GM19240 (cell line): ENCODE measurements around the gene HEXB.
"Not testable (repeated sequence)": the region's sequence is repeated elsewhere in the genome, so short reads cannot be mapped to it uniquely, and the experiment has no call there.

Experiments used
- DNase-seq: peaks from one replicate; pipeline ENCODE4 v3.0.0; 2011; ENCODE audit warnings: low spot score; ENCODE audit not compliant: insufficient read length

Gene HEXB

DNA sequence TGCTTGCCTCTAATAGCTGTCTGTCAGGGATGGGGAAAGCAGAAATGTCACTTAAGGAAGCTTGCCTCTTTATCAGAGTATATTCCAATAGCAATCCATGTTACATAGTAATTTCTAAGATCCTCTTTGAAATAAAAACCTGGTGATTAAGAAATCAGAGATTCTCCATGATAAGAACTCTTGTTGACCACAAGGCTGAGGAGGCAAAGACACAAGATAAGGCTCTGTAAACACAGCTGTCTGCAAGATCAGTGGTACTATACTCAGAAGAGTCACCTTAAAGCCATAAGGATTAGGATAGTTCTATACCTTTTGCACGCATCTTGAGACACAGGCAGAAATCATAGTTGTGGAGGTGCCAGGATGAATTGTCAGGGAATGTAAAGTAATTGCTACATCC, 40.3 kb downstream of the HEXB start:
- no peak for DNase-seq

DNA sequence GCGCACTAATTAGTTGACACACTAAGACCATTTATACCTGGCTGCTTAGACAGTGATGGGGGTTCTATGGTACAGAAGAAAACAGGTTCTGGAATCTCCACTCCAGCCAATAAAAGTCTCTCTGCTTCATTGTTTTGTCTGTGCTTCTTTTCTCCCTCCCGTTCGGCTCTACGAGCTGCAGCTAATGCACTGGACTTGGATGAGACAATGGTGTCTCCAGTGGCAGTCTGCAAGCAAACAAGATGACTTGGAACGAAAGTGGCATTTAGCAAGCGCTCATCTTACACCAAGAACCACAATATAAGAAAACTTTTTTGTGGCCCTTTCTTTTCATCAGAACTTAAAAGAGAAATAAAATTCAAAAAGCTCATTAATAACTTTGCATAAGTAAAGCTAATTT, 51.7 kb downstream of the HEXB start:
- no peak for DNase-seq

DNA sequence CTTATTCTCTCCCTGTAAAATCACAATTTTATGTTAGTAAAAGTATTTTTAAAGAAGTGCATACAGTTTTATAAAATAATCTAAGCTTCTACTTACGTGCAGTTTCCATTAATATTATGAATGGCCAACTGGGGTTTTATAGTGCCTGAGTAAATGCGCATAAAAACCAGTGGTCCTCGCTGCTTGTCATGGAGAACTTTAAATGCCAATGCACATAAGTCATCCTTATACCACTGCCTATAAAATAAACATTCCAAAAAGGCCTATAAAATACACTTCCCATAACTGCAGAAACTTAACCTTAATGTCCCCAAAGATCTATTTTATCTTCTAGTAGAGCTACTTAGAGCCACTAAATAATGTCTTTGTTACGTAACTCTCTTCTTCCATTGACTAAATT, 53.4 kb downstream of the HEXB start:
- DNase-seq = no peak

DNA sequence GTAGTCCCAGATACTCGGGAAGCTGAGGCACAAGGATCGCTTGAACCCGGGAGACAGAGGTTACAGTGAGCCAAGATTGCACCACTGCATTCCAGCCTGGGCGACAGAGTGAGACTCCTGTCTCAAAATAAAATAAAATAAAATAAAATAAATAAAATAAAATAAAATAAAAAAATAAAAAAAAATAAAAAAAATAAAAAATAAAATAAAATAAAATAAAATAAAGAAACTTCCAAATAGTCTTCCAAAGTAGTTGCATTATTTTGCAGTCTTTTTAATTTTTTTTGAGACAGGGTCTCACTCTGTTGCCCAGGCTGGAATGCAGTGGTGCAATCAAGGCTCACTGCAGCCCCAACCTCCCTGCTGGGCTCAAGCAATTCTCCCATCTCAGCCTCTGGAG, 63.7 kb downstream of the HEXB start:
- not testable (repeated sequence) for DNase-seq

DNA sequence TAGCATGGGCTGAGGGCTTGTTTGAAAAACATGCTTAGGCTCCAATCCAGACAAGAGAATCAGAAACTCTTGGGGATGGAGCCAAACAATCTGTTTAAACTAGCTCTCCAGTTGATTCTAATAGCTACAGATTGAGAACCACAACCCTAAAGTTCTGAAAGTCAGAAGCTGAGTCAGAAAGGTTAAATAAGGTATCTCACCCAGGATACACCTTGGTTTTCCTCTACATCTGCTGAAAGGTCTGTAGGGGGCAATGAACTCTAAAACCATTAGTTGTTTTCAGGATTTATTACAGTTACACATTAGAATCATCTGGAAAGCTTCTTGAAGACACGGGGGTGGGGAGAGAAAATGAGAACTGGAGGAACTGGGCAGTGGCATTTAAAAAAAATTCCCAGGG, 76.2 kb downstream of the HEXB start:
- DNase-seq = no peak

DNA sequence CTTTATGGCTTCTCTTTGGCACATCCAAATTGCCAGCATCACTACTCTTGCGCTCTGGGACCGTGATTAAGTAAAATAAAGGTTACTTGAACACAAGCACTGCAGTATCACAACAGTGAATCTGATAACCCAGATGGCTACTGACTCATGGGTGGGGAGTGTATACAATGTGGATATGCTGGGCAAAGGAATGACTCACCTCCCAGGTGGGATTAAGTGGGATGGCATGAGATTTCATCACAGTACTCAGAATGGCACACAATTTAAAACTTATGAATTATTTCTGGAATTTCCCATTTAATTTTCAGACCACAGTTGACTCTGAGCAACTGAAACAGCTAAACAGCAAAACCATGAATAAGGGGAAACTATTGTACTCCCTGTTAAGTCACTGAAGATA, 77.6 kb downstream of the HEXB start:
- no peak for DNase-seq

DNA sequence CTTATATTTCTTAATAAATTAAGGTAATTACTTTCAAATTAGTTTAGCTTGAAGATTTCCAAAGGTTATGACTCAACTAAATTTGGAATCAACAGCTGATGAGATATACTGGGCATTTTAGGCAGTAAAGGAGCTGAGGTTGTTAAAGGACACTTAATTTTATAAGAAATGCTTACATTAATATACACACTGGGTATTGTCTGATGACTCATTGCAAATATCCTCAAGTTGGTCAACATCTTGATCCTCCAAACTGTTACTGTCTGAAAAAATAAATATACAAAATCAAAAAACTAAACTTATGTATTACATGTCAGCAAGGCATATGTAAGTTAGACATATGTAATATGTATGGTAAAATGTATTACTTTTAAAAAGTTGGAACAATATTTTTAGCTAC, 78.5 kb downstream of the HEXB start:
- no peak for DNase-seq

DNA sequence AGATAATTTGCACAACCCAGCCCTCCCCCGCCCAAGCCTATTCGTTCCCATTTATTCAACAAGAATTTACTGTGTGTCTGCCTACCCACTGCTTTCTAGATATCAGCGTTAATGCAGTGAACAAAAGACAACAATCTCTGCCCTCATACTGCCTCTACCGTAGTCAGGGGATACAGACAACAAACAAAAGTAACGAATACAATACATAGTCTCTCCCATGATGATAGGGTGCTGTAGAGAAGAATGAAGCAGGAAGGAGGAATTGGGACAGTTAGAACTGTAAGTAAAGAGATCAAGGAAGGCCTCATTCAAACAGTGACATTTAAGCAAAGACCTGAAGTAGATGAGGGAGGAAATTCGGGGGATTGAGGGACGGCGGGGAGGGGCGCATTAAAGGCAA, 80.2 kb downstream of the HEXB start:
- no peak for DNase-seq

DNA sequence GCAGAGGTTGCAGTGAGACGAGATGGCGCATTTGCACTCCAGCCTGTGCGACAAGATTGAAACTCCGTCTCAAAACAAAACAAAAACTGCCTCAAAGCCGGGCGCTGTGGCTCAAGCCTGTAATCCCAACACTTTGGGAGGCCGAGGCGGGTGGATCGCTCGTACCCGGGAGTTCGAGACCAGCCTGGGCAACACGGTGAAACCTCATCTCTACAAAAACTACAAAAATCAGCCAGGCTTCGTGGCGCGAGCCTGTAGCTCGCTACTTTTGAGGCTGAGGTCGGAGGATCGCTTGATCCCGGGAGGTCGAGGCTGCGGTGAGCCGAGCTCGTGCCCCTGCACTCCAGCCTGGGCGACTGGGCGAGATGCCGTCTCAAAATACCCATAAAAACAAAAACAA, 80.9 kb downstream of the HEXB start:
- DNase-seq = no peak

DNA sequence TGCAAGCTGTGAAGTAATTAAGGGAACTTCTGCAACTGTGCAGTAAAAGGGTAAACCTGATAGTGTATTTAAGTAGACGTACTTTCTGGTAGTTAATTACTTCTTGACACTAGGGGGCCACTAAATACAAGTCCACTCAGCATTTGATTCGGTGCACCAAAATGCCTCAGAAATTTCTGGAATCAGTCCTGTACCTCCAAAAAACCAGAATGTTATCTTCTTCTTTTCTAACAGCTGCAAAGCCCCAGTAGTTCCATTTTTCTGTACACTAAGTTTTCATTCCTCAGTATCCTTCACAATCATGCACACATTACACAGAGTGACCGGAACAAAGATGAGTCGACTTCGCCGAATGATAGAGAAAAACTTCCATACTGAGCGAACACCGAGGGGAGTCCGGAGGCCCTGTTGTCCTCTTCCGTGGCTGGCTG, 81.4 kb downstream of the HEXB start:
- no peak for DNase-seq

DNA sequence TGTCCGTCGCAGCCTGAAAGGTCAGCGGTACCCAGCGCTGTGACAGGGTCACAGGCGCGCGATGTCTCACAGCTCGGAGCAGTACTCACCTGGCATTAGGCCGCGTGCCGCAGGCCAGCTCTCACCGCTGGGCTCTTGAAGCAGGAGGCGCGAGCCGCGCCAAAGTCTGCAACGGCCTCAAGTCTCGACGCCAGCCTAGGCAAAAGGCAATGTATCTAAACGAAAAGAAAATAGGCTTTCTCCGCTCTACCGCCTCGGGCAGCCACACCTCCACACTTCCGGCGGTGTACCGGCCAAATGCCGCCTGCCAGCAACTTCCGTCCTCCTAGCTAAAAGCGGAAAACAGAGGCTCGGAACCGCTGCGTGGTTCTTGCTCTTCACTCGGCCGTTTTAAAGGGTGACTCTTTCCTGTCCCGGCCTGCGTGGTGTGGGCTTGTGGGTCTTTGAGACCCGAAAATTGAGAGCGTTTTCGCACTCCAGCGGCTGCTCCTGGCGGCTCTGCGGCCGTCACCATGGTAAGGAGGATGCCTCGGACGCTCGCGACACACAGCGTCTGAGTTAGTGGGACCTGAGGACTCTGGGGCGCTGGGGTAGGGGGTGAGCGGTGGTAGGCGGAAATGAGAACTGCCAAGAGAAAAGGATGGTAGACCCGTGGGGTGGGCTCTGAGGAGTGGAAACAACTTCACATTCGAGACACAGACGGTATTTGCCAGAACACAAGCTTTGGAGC, 82.0 kb downstream of the HEXB start, which contains the start of the genes GFM2 and NSA2:
Gene GFM2, minus strand, starts transcription at position 269 of the 730 bp plus-strand sequence. CDS start 3,375 bp downstream, outside the sequence.
Gene NSA2, plus strand, starts transcription at position 401 of the 730 bp plus-strand sequence. Its CDS starts 112 bp downstream, at position 513.
- peak; percentile 31 for DNase-seq

DNA sequence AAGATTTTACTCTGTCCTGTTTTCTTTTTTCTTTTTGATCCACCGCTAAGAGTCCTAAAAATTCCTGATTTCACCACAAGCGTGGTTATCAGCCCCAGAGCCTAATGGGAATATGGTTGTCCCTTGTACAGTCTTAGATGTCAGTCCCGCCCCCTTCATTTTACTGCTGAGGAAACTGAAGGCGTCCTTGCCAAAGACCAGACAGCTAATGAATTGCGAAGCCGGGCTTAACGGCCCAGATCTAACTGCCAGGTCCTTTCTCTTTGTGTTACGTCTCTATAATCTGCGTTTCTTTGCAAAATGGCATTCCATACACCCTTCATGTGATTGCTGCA, 82.5 kb downstream of the HEXB start:
- DNase-seq = no peak
